ENCODE results near the gene TDRD1.

The TDRD1 gene

GRCh38 chr10:114252883-114253282 lies 73.7 kb downstream of the TDRD1 start:
- Histone ChIP-seq H3K4me3 (no peak overlapping the region), H3K27me3 (ENCODE audit: low read depth) (no peaks in the 10 kb centered on the region), H3K36me3 (replicated peaks) (no peaks in the 10 kb centered on the region), H3K4me1 (no peaks in the 10 kb centered on the region), H3K9me3 (no peaks in the 10 kb centered on the region)
- in situ Hi-C loops (cut with MboI; ENCODE audit: low sequenced_read_pairs) = no loop called here
- no peak for DNase-seq (ENCODE audit: low spot score in 2 of 2)

DNA sequence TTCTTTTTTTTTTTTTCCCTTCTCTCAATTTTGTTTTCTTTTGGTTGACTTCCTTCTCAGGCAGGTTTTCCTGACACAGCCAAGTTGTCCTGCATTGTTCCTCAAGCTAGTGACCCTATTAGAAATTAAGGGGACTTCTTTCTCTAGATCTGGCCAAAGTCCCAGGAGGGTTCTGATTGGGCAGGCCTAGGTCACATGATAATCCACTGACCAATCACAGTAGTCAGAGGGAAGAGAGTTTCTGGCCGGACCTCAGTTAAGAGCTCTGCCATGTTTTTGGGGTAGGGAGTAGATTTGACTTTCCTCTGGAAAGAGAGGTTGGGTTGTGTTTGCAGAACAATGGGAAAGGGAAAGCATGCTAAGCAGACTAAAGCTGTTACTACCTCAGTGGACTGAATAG lies 76.1 kb downstream of the TDRD1 start:
- H3K36me3 ChIP-seq (replicated peaks) = no peaks in the 10 kb centered on the region
- H3K4me3 ChIP-seq = no peak overlapping the region
- DNase-seq (ENCODE audit: low spot score in 2 of 2) = no peak
- no peaks in the 10 kb centered on the region for H3K9me3 ChIP-seq
- H3K4me1 ChIP-seq = no peaks in the 10 kb centered on the region
- in situ Hi-C loops (cut with MboI; ENCODE audit: low sequenced_read_pairs) = no loop called here
- H3K27me3 ChIP-seq (ENCODE audit: low read depth) = no peaks in the 10 kb centered on the region

- DNase-seq (ENCODE audit: low spot score in 2 of 2) = no peak
- Histone ChIP-seq H3K27me3 (ENCODE audit: low read depth) (no peaks in the 10 kb centered on the region), H3K4me3 (no peak overlapping the region), H3K9me3 (no peaks in the 10 kb centered on the region), H3K36me3 (replicated peaks) (no peaks in the 10 kb centered on the region), H3K4me1 (no peaks in the 10 kb centered on the region)
- in situ Hi-C loops (cut with MboI; ENCODE audit: low sequenced_read_pairs) = no loop called here
These were observed 77.0 kb downstream of the TDRD1 start for GRCh38 chr10:114256008-114256765.

GRCh38 chr10:114256822-114257221 lies 77.7 kb downstream of the TDRD1 start:
- H3K4me1 ChIP-seq = no peaks in the 10 kb centered on the region
- no peaks in the 10 kb centered on the region for H3K9me3 ChIP-seq
- in situ Hi-C loops (cut with MboI; ENCODE audit: low sequenced_read_pairs) = no loop called here

DNA sequence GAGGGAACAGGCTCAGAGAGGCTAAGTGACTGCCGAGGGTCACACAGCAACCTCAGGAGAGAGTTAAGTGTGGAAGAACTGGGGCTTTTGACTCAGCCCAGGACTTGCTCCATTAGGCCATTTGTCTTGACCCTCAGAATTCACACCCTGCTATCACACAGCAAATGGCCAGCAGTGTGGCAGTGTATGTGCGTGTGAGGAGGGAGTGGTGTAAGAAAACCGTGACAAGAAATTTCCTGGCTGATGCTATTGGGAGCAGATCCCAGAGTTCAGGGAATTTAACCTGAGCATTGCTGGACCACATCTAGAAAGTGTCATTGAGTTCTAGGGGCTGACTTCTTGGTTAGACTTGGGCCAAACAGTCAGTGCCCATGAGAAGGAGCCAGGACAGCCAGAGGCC lies 78.3 kb downstream of the TDRD1 start:
- no peaks in the 10 kb centered on the region for H3K36me3 ChIP-seq (replicated peaks)
- H3K9me3 ChIP-seq = no peaks in the 10 kb centered on the region
- H3K4me1 ChIP-seq = no peaks in the 10 kb centered on the region
- DNase-seq (ENCODE audit: low spot score in 2 of 2) = no peak
- no peaks in the 10 kb centered on the region for H3K27me3 ChIP-seq (ENCODE audit: low read depth)
- H3K4me3 ChIP-seq = no peak overlapping the region
- in situ Hi-C loops (cut with MboI; ENCODE audit: low sequenced_read_pairs) = no loop called here

More at GRCh38 chr10:114256822-114257221, 77.7 kb downstream of the TDRD1 start:
- Histone ChIP-seq H3K4me3 (no peak overlapping the region), H3K36me3 (replicated peaks) (no peaks in the 10 kb centered on the region), H3K27me3 (ENCODE audit: low read depth) (no peaks in the 10 kb centered on the region)
- DNase-seq (ENCODE audit: low spot score in 2 of 2) = no peak

GRCh38 chr10:114258274-114258840 lies 79.2 kb downstream of the TDRD1 start:
- Histone ChIP-seq H3K27me3 (ENCODE audit: low read depth) (no peaks in the 10 kb centered on the region), H3K9me3 (no peaks in the 10 kb centered on the region), H3K36me3 (replicated peaks) (no peaks in the 10 kb centered on the region), H3K4me1 (no peaks in the 10 kb centered on the region), H3K4me3 (no peak overlapping the region)
- in situ Hi-C loops (cut with MboI; ENCODE audit: low sequenced_read_pairs) = no loop called here
- no peak for DNase-seq (ENCODE audit: low spot score in 2 of 2)

DNA sequence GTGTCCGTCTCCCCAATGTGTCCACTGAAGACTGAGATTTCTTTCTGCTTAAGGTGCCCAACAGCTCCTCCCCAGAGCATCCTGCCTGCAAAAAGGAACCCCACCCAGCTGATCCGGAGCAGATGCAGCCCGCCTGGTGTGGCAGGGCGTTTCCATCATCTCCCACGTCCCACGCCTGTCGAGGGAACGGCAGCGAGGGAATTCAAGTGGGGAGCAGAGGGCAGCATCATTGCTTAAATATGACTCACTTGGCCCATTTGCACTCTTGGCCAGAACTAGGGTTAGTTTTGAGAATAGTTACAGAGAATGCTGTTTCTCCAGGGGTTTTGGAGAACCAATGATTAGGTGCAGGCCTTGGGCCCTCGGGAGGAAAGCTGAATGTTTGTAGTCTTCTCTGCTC lies 80.7 kb downstream of the TDRD1 start:
- H3K4me3 ChIP-seq = no peak overlapping the region
- in situ Hi-C loops (cut with MboI; ENCODE audit: low sequenced_read_pairs) = no loop called here
- DNase-seq (ENCODE audit: low spot score in 2 of 2) = no peak
- H3K36me3 ChIP-seq (replicated peaks) = no peaks in the 10 kb centered on the region
- H3K27me3 ChIP-seq (ENCODE audit: low read depth) = no peaks in the 10 kb centered on the region
- no peaks in the 10 kb centered on the region for H3K9me3 ChIP-seq
- no peaks in the 10 kb centered on the region for H3K4me1 ChIP-seq

DNA sequence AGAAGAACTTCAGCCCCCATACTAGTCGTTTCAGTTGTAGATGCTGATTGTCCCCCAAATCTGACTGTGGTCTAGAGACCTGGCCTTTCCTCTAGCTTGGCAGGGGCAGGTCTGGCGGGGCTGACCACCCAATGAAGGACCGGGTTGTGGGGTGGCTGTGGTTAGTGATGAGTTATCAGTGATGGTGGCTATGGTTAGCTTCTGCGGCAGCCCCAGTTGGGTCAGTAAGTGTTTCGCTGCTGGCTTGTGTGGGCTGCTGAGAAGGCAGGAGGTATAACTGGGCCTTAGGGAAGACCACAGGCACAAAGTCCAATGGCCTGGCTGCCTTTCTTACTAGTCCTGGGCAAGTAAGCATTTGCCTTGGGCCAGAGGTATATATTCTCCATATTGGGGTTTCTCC lies 81.2 kb downstream of the TDRD1 start:
- Histone ChIP-seq H3K4me3 (no peak overlapping the region), H3K4me1 (no peaks in the 10 kb centered on the region), H3K9me3 (no peaks in the 10 kb centered on the region), H3K36me3 (replicated peaks) (no peaks in the 10 kb centered on the region), H3K27me3 (ENCODE audit: low read depth) (no peaks in the 10 kb centered on the region)
- DNase-seq (ENCODE audit: low spot score in 2 of 2) = no peak
- in situ Hi-C loops (cut with MboI; ENCODE audit: low sequenced_read_pairs) = no loop called here

DNA sequence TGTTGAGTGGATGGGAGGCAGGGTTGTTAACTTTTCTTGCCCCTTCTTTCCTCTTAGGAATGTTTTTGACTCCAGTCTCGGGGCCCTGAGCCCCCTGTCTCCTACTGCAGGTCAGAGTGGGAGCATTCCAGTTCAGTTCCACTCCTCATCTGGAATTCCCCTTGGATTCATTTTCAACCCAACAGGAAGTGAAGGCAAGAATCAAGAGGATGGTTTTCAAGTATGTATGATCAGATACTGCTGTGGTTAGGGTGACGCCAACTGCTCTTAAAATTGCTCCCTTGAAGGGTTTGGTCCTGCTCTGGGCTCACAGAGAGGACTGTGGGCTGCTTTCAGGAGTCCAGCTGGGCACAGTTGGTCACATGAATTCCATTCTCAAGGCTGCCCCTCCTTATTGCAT lies 81.9 kb downstream of the TDRD1 start:
- H3K9me3 ChIP-seq = no peaks in the 10 kb centered on the region
- DNase-seq (ENCODE audit: low spot score in 2 of 2) = no peak
- no peaks in the 10 kb centered on the region for H3K4me1 ChIP-seq
- no peaks in the 10 kb centered on the region for H3K36me3 ChIP-seq (replicated peaks)
- no peak overlapping the region for H3K4me3 ChIP-seq
- no peaks in the 10 kb centered on the region for H3K27me3 ChIP-seq (ENCODE audit: low read depth)
- in situ Hi-C loops (cut with MboI; ENCODE audit: low sequenced_read_pairs) = no loop called here

DNA sequence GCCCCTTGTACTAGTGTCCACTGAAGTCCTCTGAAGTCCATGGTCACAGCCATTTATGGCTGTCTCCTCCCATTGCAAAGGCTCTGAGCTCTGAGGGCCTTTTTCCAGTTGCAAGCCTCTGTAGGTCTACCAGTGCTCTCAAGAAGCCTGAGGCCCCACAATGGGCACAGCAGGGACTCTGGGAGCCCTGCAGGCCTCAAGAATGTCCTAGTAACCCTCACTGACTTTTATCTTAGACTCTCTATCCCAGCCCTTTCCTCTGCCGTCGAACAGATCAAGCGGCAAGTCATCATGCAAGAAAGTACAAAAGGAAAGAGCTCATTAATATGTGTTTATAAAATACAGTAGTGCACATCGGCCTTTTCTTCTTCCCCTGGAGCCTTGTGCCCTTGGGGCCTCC lies 83.3 kb downstream of the TDRD1 start:
- Histone ChIP-seq H3K4me3 (no peak overlapping the region), H3K27me3 (ENCODE audit: low read depth) (no peaks in the 10 kb centered on the region), H3K9me3 (no peaks in the 10 kb centered on the region), H3K36me3 (replicated peaks) (no peaks in the 10 kb centered on the region), H3K4me1 (no peaks in the 10 kb centered on the region)
- DNase-seq (ENCODE audit: low spot score in 2 of 2) = no peak
- in situ Hi-C loops (cut with MboI; ENCODE audit: low sequenced_read_pairs) = no loop called here

GRCh38 chr10:114265392-114266053 lies 86.4 kb downstream of the TDRD1 start:
- DNase-seq (ENCODE audit: low spot score in 2 of 2) = no peak
- Histone ChIP-seq H3K4me1 (no peaks in the 10 kb centered on the region), H3K4me3 (no peak overlapping the region), H3K27me3 (ENCODE audit: low read depth) (no peaks in the 10 kb centered on the region), H3K9me3 (no peaks in the 10 kb centered on the region), H3K36me3 (replicated peaks) (no peaks in the 10 kb centered on the region)
- in situ Hi-C loops (cut with MboI; ENCODE audit: low sequenced_read_pairs) = no loop called here

GRCh38 chr10:114266521-114266920 lies 87.4 kb downstream of the TDRD1 start:
- no peaks in the 10 kb centered on the region for H3K27me3 ChIP-seq (ENCODE audit: low read depth)
- no peak overlapping the region for H3K4me3 ChIP-seq
- H3K9me3 ChIP-seq = no peaks in the 10 kb centered on the region
- in situ Hi-C loops (cut with MboI; ENCODE audit: low sequenced_read_pairs) = no loop called here
- H3K4me1 ChIP-seq = no peaks in the 10 kb centered on the region
- no peaks in the 10 kb centered on the region for H3K36me3 ChIP-seq (replicated peaks)
- no peak for DNase-seq (ENCODE audit: low spot score in 2 of 2)

DNA sequence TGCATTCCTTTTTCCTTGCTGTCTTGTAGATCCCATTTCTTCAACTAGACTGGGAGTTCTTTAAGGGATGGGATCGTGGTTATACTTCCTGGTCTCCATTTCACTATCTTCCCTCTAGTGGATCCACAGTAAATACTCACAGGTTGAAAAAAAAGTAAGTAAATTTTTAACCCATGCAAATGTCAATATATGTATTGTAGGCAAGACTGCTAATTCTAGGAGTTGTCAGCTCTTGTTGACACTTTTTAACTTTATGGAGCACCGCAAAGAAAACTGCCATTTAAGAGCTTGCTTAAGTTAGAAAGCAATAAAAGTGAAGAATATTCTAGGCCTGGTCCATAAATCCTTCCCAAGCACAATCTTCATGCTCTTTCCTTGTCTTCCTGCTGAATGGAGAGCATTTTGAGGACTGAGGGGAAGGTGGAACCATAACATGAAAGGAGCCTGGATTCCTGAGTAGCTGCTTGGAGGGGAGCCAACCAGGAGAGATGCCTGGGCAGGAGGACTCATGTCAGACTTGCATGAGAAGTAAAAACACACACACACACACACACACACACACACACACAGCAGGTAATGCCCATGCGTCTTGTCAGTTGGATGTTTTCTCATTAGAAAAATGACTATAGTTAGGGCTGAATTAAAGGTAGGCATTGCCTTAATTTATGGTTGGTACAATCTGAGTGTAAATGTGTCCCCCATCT lies 92.1 kb downstream of the TDRD1 start:
- H3K4me3 ChIP-seq = no peak overlapping the region
- DNase-seq (ENCODE audit: low spot score in 2 of 2) = no peak

GRCh38 chr10:114271779-114272167 lies 92.6 kb downstream of the TDRD1 start:
- H3K4me1 ChIP-seq = no peaks in the 10 kb centered on the region
- no peaks in the 10 kb centered on the region for H3K9me3 ChIP-seq
- H3K4me3 ChIP-seq = no peak overlapping the region
- in situ Hi-C loops (cut with MboI; ENCODE audit: low sequenced_read_pairs) = no loop called here
- DNase-seq (ENCODE audit: low spot score in 2 of 2) = no peak
- no peaks in the 10 kb centered on the region for H3K36me3 ChIP-seq (replicated peaks)
- H3K27me3 ChIP-seq (ENCODE audit: low read depth) = no peaks in the 10 kb centered on the region; the same call in 1 of the 2 replicates

More for the DNA sequence above, 92.1 kb downstream of the TDRD1 start:
- no peaks in the 10 kb centered on the region for H3K36me3 ChIP-seq (replicated peaks)
- no peaks in the 10 kb centered on the region for H3K4me1 ChIP-seq
- H3K9me3 ChIP-seq = no peaks in the 10 kb centered on the region
- in situ Hi-C loops (cut with MboI; ENCODE audit: low sequenced_read_pairs) = no loop called here
- no peaks in the 10 kb centered on the region; the same call in 1 of the 2 replicates for H3K27me3 ChIP-seq (ENCODE audit: low read depth)
